CD14-positive monocyte (primary cell): ENCODE results near the gene RPS6KB2. TPM values are rescaled to one million over a fixed set of nuclear protein-coding genes. Genes with fewer than 3 reads are reported as not detected.

Experiments
- DNase-seq, 3 donors: peaks; one replicate each; pipeline ENCODE4 v3.0.0-alpha.2; 2011 to 2022
- H2AFZ ChIP-seq: 2 replicates; pipeline ENCODE4 v1.6.0; 2012; ENCODE audit warnings: mild to moderate bottlenecking, low read depth, low read length, inconsistent platforms; ENCODE audit not compliant: insufficient read depth, poor library complexity, severe bottlenecking
- H3K27ac ChIP-seq, 2 donors: 1 replicate in 1 of 2; 2 replicates in 1 of 2; pipeline ENCODE4 v1.5.1; 2012 to 2013; ENCODE audit warnings: low read length in 2 of 2, control low read depth in 1 of 2, inconsistent platforms in 1 of 2, low read depth in 1 of 2, mild to moderate bottlenecking in 1 of 2
- H3K27me3 ChIP-seq, 2 donors: one replicate each; pipeline versions ENCODE4 v1.6.0 to v1.6.1; 2011 to 2013; ENCODE audit warnings: low read length in 2 of 2; ENCODE audit not compliant: control insufficient read depth in 2 of 2, insufficient read depth in 2 of 2
- H3K36me3 ChIP-seq, 2 donors: replicated peaks in 1 of 2; 1 replicate in 1 of 2; 2 replicates in 1 of 2; pipeline versions ENCODE4 v1.5.1 to v1.6.1; 2012 to 2013; ENCODE audit warnings: low read length in 2 of 2, control low read depth in 1 of 2, inconsistent platforms in 1 of 2, mild to moderate bottlenecking in 1 of 2; ENCODE audit not compliant: insufficient read depth in 2 of 2, control insufficient read depth in 1 of 2
- H3K4me1 ChIP-seq, 2 donors: 1 replicate in 1 of 2; 2 replicates in 1 of 2; pipeline versions ENCODE4 v1.5.1 to v1.6.1; 2012 to 2013; ENCODE audit warnings: low read length in 2 of 2, control low read depth in 1 of 2, inconsistent platforms in 1 of 2, mild to moderate bottlenecking in 1 of 2, moderate library complexity in 1 of 2; ENCODE audit not compliant: insufficient read depth in 2 of 2, control insufficient read depth in 1 of 2
- H3K4me2 ChIP-seq: replicated peaks from 2 replicates; pipeline ENCODE3; 2012; ENCODE audit warnings: low read length, moderate library complexity, mild to moderate bottlenecking; ENCODE audit not compliant: poor library complexity, severe bottlenecking; ENCODE audit errors: extremely low read depth
- H3K4me3 ChIP-seq, 3 experiments: fragments of 200-600 bp in 1 of 3; sonication (generic) in 1 of 3; replicated peaks in 1 of 3; 1 replicate in 2 of 3; 2 replicates in 1 of 3; pipeline ENCODE4 v1.5.1; 2011 to 2013; ENCODE audit warnings: low read length in 3 of 3, mild to moderate bottlenecking in 3 of 3, control low read depth in 2 of 3, low read depth in 2 of 3, inconsistent platforms in 1 of 3, moderate library complexity in 1 of 3
- H3K79me2 ChIP-seq: 2 replicates; pipeline ENCODE4 v1.6.0; 2012; ENCODE audit warnings: mild to moderate bottlenecking, control low read depth, inconsistent platforms, low read length, moderate library complexity; ENCODE audit not compliant: insufficient read depth
- H3K9ac ChIP-seq: 2 replicates; pipeline ENCODE4 v1.6.0; 2017; ENCODE audit warnings: low read length, mild to moderate bottlenecking; ENCODE audit not compliant: insufficient read depth, poor library complexity, severe bottlenecking
- H3K9me3 ChIP-seq, 2 donors: replicated peaks in 1 of 2; 1 replicate in 1 of 2; 2 replicates in 1 of 2; pipeline versions ENCODE4 v1.5.1 to v1.6.1; 2012 to 2013; ENCODE audit warnings: low read length in 2 of 2, control low read depth in 1 of 2; ENCODE audit not compliant: control insufficient read depth in 1 of 2, insufficient read depth in 1 of 2
- H4K20me1 ChIP-seq: 2 replicates; pipeline ENCODE4 v1.6.0; 2012; ENCODE audit warnings: mild to moderate bottlenecking, low read length, control low read depth, moderate library complexity; ENCODE audit not compliant: insufficient read depth
- H3K27ac Mint-ChIP-seq, 7 donors: one replicate each; pipeline ENCODE4 v1.8.0; 2020; ENCODE audit warnings: mild to moderate bottlenecking in 7 of 7, mixed read lengths in 7 of 7, moderate library complexity in 6 of 7, inconsistent platforms in 2 of 7
- H3K27me3 Mint-ChIP-seq, 3 donors: one replicate each; pipeline ENCODE4 v1.8.0; 2021 to 2022; ENCODE audit warnings: low read depth in 3 of 3, mild to moderate bottlenecking in 3 of 3, mixed read lengths in 3 of 3, moderate library complexity in 3 of 3, inconsistent platforms in 1 of 3
- H3K36me3 Mint-ChIP-seq, 2 donors: one replicate each; pipeline ENCODE4 v1.8.0; 2020; ENCODE audit warnings: mixed read lengths in 2 of 2, inconsistent platforms in 1 of 2, mild to moderate bottlenecking in 1 of 2
- H3K4me1 Mint-ChIP-seq: one replicate; pipeline ENCODE4 v1.8.0; 2020; ENCODE audit warnings: mild to moderate bottlenecking, mixed read lengths
- H3K4me3 Mint-ChIP-seq, 2 donors: one replicate each; pipeline ENCODE4 v1.8.0; 2020; ENCODE audit warnings: mild to moderate bottlenecking in 2 of 2, mixed read lengths in 2 of 2, moderate library complexity in 1 of 2
- H3K9me3 Mint-ChIP-seq, 7 donors: one replicate each; pipeline ENCODE4 v1.8.0; 2020 to 2022; ENCODE audit warnings: mixed read lengths in 7 of 7, mild to moderate bottlenecking in 6 of 7, moderate library complexity in 6 of 7, inconsistent platforms in 2 of 7
- WGBS: methylation state at CpG from one replicate; pipeline ENCODE4 v1.1.5; 2013; ENCODE audit warnings: missing lambda C conversion rate; ENCODE audit not compliant: insufficient coverage; 5-methylcytosine and 5-hydroxymethylcytosine counted together
- intact Hi-C, 2 donors: fragments of 100-400 bp; cut with micrococcal nuclease; formaldehyde crosslinking; loops; one replicate each; pipeline versions ENCODE4 v1.15.0 to v1.15.1; 2023
- polyA plus RNA-seq, 3 donors: library from polyadenylated mRNA; depleted of rRNA in 1 of 3; unstranded in 2 of 3; stranded (reverse) in 1 of 3; fragments of 300-500 nt in 2 of 3; fragments of >200 nt in 1 of 3; fragmentation: Illumina TruSeq in 2 of 3; gene quantifications; 1 replicate in 2 of 3; 2 replicates in 1 of 3; pipeline ENCODE4 v1.2.3, GENCODE V29; 2012 to 2021
- TF ChIP-seq, protein P1 (sequence below): fragments of 200-600 bp; IDR thresholded peaks from one replicate; pipeline ENCODE4 v1.8.0; 2022; ENCODE audit warnings: antibody characterized with exemption, mild to moderate bottlenecking

RPS6KB2 gene
- polyA plus RNA-seq, 3 donors: 51.6 to 101 (median 53.8) TPM

DNA sequence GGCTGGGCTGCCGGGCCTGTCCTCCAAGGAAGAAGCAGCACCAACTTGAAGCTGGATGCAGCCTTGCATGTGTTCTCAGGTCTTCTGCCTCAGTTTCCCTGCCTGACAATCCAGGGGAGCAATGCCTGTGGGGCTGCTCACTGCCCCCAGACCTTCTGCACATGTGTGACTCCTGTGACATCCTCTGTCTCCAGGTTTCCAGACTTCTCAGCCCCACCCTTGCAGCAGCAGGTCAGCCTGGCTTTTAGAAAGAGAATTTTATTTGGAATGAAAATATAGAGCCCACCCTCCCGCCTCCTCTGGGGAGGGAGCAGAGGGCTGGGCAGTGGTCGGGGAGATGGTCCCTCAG, 9.5 kb downstream of the RPS6KB2 start:
- peaks cover 85% of the 10 kb centered on the region for H4K20me1 ChIP-seq
- H3K36me3 ChIP-seq: peaks cover 35 to 78% of the 10 kb centered on the region in 2 donors
- TF ChIP-seq, protein P1, sequence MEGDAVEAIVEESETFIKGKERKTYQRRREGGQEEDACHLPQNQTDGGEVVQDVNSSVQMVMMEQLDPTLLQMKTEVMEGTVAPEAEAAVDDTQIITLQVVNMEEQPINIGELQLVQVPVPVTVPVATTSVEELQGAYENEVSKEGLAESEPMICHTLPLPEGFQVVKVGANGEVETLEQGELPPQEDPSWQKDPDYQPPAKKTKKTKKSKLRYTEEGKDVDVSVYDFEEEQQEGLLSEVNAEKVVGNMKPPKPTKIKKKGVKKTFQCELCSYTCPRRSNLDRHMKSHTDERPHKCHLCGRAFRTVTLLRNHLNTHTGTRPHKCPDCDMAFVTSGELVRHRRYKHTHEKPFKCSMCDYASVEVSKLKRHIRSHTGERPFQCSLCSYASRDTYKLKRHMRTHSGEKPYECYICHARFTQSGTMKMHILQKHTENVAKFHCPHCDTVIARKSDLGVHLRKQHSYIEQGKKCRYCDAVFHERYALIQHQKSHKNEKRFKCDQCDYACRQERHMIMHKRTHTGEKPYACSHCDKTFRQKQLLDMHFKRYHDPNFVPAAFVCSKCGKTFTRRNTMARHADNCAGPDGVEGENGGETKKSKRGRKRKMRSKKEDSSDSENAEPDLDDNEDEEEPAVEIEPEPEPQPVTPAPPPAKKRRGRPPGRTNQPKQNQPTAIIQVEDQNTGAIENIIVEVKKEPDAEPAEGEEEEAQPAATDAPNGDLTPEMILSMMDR: no peak
- no peaks in the 10 kb centered on the region for H3K9me3 Mint-ChIP-seq
- H2AFZ ChIP-seq: no peak overlapping the region
- H3K4me2 ChIP-seq: no peak overlapping the region
- H3K4me1 ChIP-seq: peaks cover 18 to 50% of the 10 kb centered on the region in 2 donors
- intact Hi-C loops: no loop called here
- peak overlapping the region in 1 of 2 donors; percentile 59 for H3K4me3 Mint-ChIP-seq
- peaks cover 42% of the 10 kb centered on the region for H3K4me1 Mint-ChIP-seq
- DNase-seq: no peak
- H3K27me3 Mint-ChIP-seq: no peaks in the 10 kb centered on the region
- peaks cover 46 to 61% of the 10 kb centered on the region in 2 donors for H3K36me3 Mint-ChIP-seq
- no peak overlapping the region for H3K9ac ChIP-seq
- H3K9me3 ChIP-seq: no peaks in the 10 kb centered on the region
- H3K27ac Mint-ChIP-seq: peak overlapping the region in 1 of 7 donors; percentile 70
- H3K27me3 ChIP-seq: no peaks in the 10 kb centered on the region
- WGBS: 43% methylated on average over 2 of the region's 3 CpGs
- H3K79me2 ChIP-seq: no peaks in the 10 kb centered on the region
- H3K4me3 ChIP-seq: no peak overlapping the region
- no peak overlapping the region for H3K27ac ChIP-seq

DNA sequence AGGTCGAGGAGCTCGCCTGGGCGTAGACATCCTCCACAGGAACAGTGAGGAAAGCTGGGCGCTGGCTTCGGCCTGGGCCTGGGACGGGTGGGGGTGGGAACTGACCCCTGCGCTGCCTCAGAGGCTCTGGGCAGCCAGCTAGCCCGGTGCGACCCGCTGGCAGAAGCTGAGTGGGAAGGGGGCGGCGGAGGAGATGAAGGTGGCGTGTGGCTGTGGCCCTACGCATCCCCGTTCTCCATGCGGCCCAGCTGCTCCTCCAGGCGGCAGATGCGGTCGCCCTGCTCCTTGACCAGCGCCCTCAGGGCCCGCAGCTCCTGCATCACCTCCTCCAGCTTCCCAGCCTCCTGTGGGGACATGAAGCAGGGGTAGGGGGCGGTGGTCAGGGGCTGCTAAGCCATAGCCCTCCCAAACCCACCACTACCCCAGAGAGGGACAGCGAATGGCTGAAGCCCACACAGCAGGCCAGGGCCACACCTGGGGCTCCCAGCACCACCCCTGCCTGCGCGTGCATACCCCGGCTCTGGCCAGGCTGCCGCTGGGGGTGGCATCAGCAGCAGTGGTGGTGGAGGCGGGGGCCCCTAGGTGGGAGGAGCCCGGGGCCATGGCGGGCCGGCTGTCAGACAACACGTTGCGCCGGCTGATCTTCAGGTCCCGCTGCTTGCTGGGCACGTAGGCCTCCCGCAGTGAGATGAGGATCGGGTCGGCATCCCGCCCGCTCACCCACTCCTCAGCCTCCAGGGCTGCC, 10.0 kb downstream of the RPS6KB2 start:
- Mint-ChIP-seq H3K9me3 (no peaks in the 10 kb centered on the region), H3K4me3 (peak overlapping the region in 1 of 2 donors; percentile 59), H3K4me1 (peaks cover 44% of the 10 kb centered on the region), H3K27ac (peak overlapping the region in 2 of 7 donors; percentile 70 to 82), H3K27me3 (no peaks in the 10 kb centered on the region), H3K36me3 (peaks cover 42 to 56% of the 10 kb centered on the region in 2 donors)
- no peak overlapping the region for H3K27ac ChIP-seq
- no peak overlapping the region for H3K4me2 ChIP-seq
- intact Hi-C loops: no loop called here
- WGBS: 89% methylated on average over 22 of the region's 41 CpGs
- peaks cover 86% of the 10 kb centered on the region for H4K20me1 ChIP-seq
- no peak overlapping the region for H3K9ac ChIP-seq
- no peaks in the 10 kb centered on the region for H3K9me3 ChIP-seq
- TF ChIP-seq, protein P1: no peak
- H3K79me2 ChIP-seq: no peaks in the 10 kb centered on the region
- no peaks in the 10 kb centered on the region for H3K27me3 ChIP-seq
- peaks cover 22 to 55% of the 10 kb centered on the region in 2 donors for H3K4me1 ChIP-seq
- H3K4me3 ChIP-seq: no peak overlapping the region
- peaks cover 30 to 73% of the 10 kb centered on the region in 2 donors for H3K36me3 ChIP-seq
- H2AFZ ChIP-seq: no peak overlapping the region
- DNase-seq: no peak
